ENCODE results near the gene MYO18A.

The MYO18A gene

GRCh38 chr17:29166507-29166887, 13.7 kb downstream of the MYO18A start:
- intact Hi-C loops (cut with micrococcal nuclease): no loop called here
- H3K4me3 Mint-ChIP-seq: no peak overlapping the region
- no peaks in the 10 kb centered on the region for H3K9me3 Mint-ChIP-seq
- H3K4me1 Mint-ChIP-seq (ENCODE audit: low read depth): peaks cover 42% of the 10 kb centered on the region
- H3K27ac Mint-ChIP-seq: no peak overlapping the region
- H3K36me3 Mint-ChIP-seq (ENCODE audit: low read depth): peaks cover 76% of the 10 kb centered on the region
- H3K27me3 Mint-ChIP-seq: no peaks in the 10 kb centered on the region

GRCh38 chr17:29165800-29166506, 14.2 kb downstream of the MYO18A start:
- Mint-ChIP-seq H3K27ac (no peak overlapping the region), H3K4me1 (ENCODE audit: low read depth) (peaks cover 42% of the 10 kb centered on the region), H3K4me3 (no peak overlapping the region), H3K36me3 (ENCODE audit: low read depth) (peaks cover 72% of the 10 kb centered on the region), H3K9me3 (no peaks in the 10 kb centered on the region), H3K27me3 (no peaks in the 10 kb centered on the region)
- intact Hi-C loops (cut with micrococcal nuclease): no loop called here

GRCh38 chr17:29165261-29165660, 14.9 kb downstream of the MYO18A start:
- H3K4me3 Mint-ChIP-seq: no peak overlapping the region
- H3K27ac Mint-ChIP-seq: no peak overlapping the region
- peaks cover 42% of the 10 kb centered on the region for H3K4me1 Mint-ChIP-seq (ENCODE audit: low read depth)
- intact Hi-C loops (cut with micrococcal nuclease): no loop called here
- peaks cover 65% of the 10 kb centered on the region for H3K36me3 Mint-ChIP-seq (ENCODE audit: low read depth)
- H3K27me3 Mint-ChIP-seq: no peaks in the 10 kb centered on the region
- H3K9me3 Mint-ChIP-seq: no peaks in the 10 kb centered on the region

- H3K4me3 Mint-ChIP-seq: no peak overlapping the region
- intact Hi-C loops (cut with micrococcal nuclease): no loop called here
Observed at GRCh38 chr17:29163563-29163962, 16.6 kb downstream of the MYO18A start.

GRCh38 chr17:29162909-29163341, 17.3 kb downstream of the MYO18A start:
- no peak overlapping the region for H3K4me3 Mint-ChIP-seq
- peaks cover 51% of the 10 kb centered on the region for H3K4me1 Mint-ChIP-seq (ENCODE audit: low read depth)
- H3K27ac Mint-ChIP-seq: no peak overlapping the region

More at GRCh38 chr17:29163563-29163962, 16.6 kb downstream of the MYO18A start:
- Mint-ChIP-seq H3K27ac (no peak overlapping the region), H3K36me3 (ENCODE audit: low read depth) (peaks cover 54% of the 10 kb centered on the region), H3K9me3 (no peaks in the 10 kb centered on the region), H3K27me3 (no peaks in the 10 kb centered on the region), H3K4me1 (ENCODE audit: low read depth) (peaks cover 53% of the 10 kb centered on the region)

GRCh38 chr17:29162082-29162908, 17.9 kb downstream of the MYO18A start:
- Mint-ChIP-seq H3K9me3 (no peaks in the 10 kb centered on the region), H3K27me3 (no peaks in the 10 kb centered on the region), H3K36me3 (ENCODE audit: low read depth) (peaks cover 54% of the 10 kb centered on the region), H3K4me3 (no peak overlapping the region), H3K27ac (peak overlapping the region; percentile 6), H3K4me1 (ENCODE audit: low read depth) (peaks cover 53% of the 10 kb centered on the region)
- intact Hi-C loops (cut with micrococcal nuclease): no loop called here

More at GRCh38 chr17:29162909-29163341, 17.3 kb downstream of the MYO18A start:
- H3K27me3 Mint-ChIP-seq: no peaks in the 10 kb centered on the region
- H3K36me3 Mint-ChIP-seq (ENCODE audit: low read depth): peaks cover 54% of the 10 kb centered on the region
- intact Hi-C loops (cut with micrococcal nuclease): no loop called here
- no peaks in the 10 kb centered on the region for H3K9me3 Mint-ChIP-seq

- Mint-ChIP-seq H3K4me3 (no peak overlapping the region), H3K27ac (no peak overlapping the region), H3K9me3 (no peaks in the 10 kb centered on the region), H3K36me3 (ENCODE audit: low read depth) (peaks cover 36% of the 10 kb centered on the region), H3K27me3 (no peaks in the 10 kb centered on the region), H3K4me1 (ENCODE audit: low read depth) (peaks cover 74% of the 10 kb centered on the region)
- intact Hi-C loops (cut with micrococcal nuclease): no loop called here
Observed at GRCh38 chr17:29160253-29160652, 19.9 kb downstream of the MYO18A start.

- Mint-ChIP-seq H3K4me1 (ENCODE audit: low read depth) (peaks cover 75% of the 10 kb centered on the region), H3K36me3 (ENCODE audit: low read depth) (peaks cover 27% of the 10 kb centered on the region), H3K27me3 (no peaks in the 10 kb centered on the region), H3K4me3 (no peak overlapping the region), H3K9me3 (no peaks in the 10 kb centered on the region), H3K27ac (peak overlapping the region; percentile 58)
- intact Hi-C loops (cut with micrococcal nuclease): no loop called here
Observed at GRCh38 chr17:29159306-29159860, 20.8 kb downstream of the MYO18A start.

GRCh38 chr17:29158488-29159275, 21.5 kb downstream of the MYO18A start:
- Mint-ChIP-seq H3K27ac (peak overlapping the region; percentile 58), H3K36me3 (ENCODE audit: low read depth) (peaks cover 26% of the 10 kb centered on the region), H3K4me1 (ENCODE audit: low read depth) (peaks cover 77% of the 10 kb centered on the region), H3K9me3 (no peaks in the 10 kb centered on the region), H3K4me3 (no peak overlapping the region), H3K27me3 (no peaks in the 10 kb centered on the region)
- intact Hi-C loops (cut with micrococcal nuclease): no loop called here

- intact Hi-C loops (cut with micrococcal nuclease): no loop called here
- Mint-ChIP-seq H3K27ac (no peak overlapping the region), H3K9me3 (no peaks in the 10 kb centered on the region), H3K4me3 (no peak overlapping the region), H3K36me3 (ENCODE audit: low read depth) (peaks cover 25% of the 10 kb centered on the region), H3K27me3 (no peaks in the 10 kb centered on the region), H3K4me1 (ENCODE audit: low read depth) (peaks cover 81% of the 10 kb centered on the region)
Observed at GRCh38 chr17:29158096-29158487, 22.1 kb downstream of the MYO18A start.

GRCh38 chr17:29157310-29157709, 22.9 kb downstream of the MYO18A start:
- Mint-ChIP-seq H3K27ac (peak overlapping the region; percentile 67), H3K9me3 (no peaks in the 10 kb centered on the region), H3K4me3 (no peak overlapping the region), H3K36me3 (ENCODE audit: low read depth) (peaks cover 17% of the 10 kb centered on the region), H3K4me1 (ENCODE audit: low read depth) (peaks cover 86% of the 10 kb centered on the region), H3K27me3 (no peaks in the 10 kb centered on the region)
- intact Hi-C loops (cut with micrococcal nuclease): no loop called here

- intact Hi-C loops (cut with micrococcal nuclease): no loop called here
- Mint-ChIP-seq H3K27me3 (no peaks in the 10 kb centered on the region), H3K36me3 (ENCODE audit: low read depth) (peaks cover 16% of the 10 kb centered on the region), H3K4me1 (ENCODE audit: low read depth) (peaks cover 86% of the 10 kb centered on the region), H3K27ac (peak overlapping the region; percentile 67), H3K9me3 (no peaks in the 10 kb centered on the region), H3K4me3 (no peak overlapping the region)
Observed at GRCh38 chr17:29156781-29157180, 23.4 kb downstream of the MYO18A start.

- Mint-ChIP-seq H3K36me3 (ENCODE audit: low read depth) (peaks cover 19% of the 10 kb centered on the region), H3K4me1 (ENCODE audit: low read depth) (peaks cover 93% of the 10 kb centered on the region), H3K9me3 (no peaks in the 10 kb centered on the region), H3K4me3 (peak overlapping the region; percentile 20), H3K27ac (peak overlapping the region; percentile 67), H3K27me3 (no peaks in the 10 kb centered on the region)
- intact Hi-C loops (cut with micrococcal nuclease): no loop called here
Observed at GRCh38 chr17:29155966-29156338, 24.2 kb downstream of the MYO18A start.
